Suprapubic skin (tissue), 4 donors: ENCODE results near the gene TMEFF2.

Experiments
- EP300 ChIP-seq: sonication (generic); formaldehyde crosslinking; IDR thresholded peaks from one replicate; pipeline ENCODE4 v1.6.1; 2017; ENCODE audit warnings: antibody characterized with exemption
- POLR2A ChIP-seq, 2 donors: fragments of 450-650 bp; IDR thresholded peaks; one replicate each; pipeline ENCODE4 v1.6.1; 2017; ENCODE audit warnings: antibody characterized with exemption in 2 of 2, mild to moderate bottlenecking in 2 of 2, moderate library complexity in 2 of 2
- POLR2AphosphoS5 ChIP-seq, 3 donors: sonication (generic); formaldehyde crosslinking; IDR thresholded peaks; one replicate each; pipeline ENCODE4 v1.6.1; 2017; ENCODE audit warnings: antibody characterized with exemption in 3 of 3
- TF ChIP-seq, protein P1 (sequence below), 2 donors: fragments of 200-600 bp in 1 of 2; fragments of 450-650 bp in 1 of 2; sonication (generic) in 1 of 2; IDR thresholded peaks; one replicate each; pipeline ENCODE4 v1.5.1; 2016 to 2019; ENCODE audit warnings: antibody characterized with exemption in 2 of 2, mild to moderate bottlenecking in 1 of 2, moderate library complexity in 1 of 2

DNA sequence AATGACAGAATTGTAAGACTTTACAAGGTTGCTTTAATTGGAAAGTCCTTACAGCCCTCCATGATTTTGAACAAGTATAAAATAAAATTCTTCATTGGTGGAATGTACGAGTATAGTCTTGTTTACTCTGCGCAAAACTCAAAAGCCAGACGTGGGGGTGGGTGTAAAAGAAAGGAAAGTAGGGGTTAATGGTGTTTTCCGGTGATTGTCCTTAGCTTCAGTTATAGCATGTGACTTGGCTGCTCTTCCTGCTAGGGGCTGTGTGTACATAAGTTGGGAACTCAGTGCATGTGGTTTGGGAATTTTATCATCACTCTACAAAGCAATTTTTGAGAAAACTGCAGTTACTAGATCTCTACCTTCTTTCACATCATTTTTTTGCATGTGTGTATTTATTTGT, 265.4 kb downstream of the TMEFF2 start:
- TF ChIP-seq, protein P1, sequence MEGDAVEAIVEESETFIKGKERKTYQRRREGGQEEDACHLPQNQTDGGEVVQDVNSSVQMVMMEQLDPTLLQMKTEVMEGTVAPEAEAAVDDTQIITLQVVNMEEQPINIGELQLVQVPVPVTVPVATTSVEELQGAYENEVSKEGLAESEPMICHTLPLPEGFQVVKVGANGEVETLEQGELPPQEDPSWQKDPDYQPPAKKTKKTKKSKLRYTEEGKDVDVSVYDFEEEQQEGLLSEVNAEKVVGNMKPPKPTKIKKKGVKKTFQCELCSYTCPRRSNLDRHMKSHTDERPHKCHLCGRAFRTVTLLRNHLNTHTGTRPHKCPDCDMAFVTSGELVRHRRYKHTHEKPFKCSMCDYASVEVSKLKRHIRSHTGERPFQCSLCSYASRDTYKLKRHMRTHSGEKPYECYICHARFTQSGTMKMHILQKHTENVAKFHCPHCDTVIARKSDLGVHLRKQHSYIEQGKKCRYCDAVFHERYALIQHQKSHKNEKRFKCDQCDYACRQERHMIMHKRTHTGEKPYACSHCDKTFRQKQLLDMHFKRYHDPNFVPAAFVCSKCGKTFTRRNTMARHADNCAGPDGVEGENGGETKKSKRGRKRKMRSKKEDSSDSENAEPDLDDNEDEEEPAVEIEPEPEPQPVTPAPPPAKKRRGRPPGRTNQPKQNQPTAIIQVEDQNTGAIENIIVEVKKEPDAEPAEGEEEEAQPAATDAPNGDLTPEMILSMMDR (IDR thresholded peaks at IDR 0.05) = no peak
- TF ChIP-seq POLR2A (IDR thresholded peaks at IDR 0.05) (no peak), EP300 (no peak), POLR2AphosphoS5 (IDR thresholded peaks at IDR 0.05) (no peak)
